H1 (cell line): ENCODE results near the gene CAMK2B. TPM values are rescaled to one million over a fixed set of nuclear protein-coding genes. Genes with fewer than 3 reads are reported as not detected.

ENCODE experiments used
- CTCF ChIA-PET: fragments of 300-600 bp; sonication (Branson Sonifier 250); formaldehyde crosslinking; loops from one replicate; lab custom pipeline; 2021; ENCODE audit not compliant: partially characterized antibody; lab: Charles Lee
- POLR2A ChIA-PET: fragments of 300-600 bp; sonication (Branson Sonifier 250); formaldehyde crosslinking; loops from one replicate; lab custom pipeline; 2021; ENCODE audit warnings: inconsistent platforms; ENCODE audit not compliant: partially characterized antibody; lab: Charles Lee
- DNase-seq, 2 experiments: peaks; one replicate each; pipeline versions ENCODE4 v3.0.0 to v3.0.0-alpha.2; 2010 to 2022; ENCODE audit warnings: low spot score in 2 of 2, low read depth in 1 of 2, mixed read lengths in 1 of 2
- FAIRE-seq: peaks from 2 replicates; lab custom pipeline; 2011; peaks lifted over from hg19 to GRCh38; lab: Jason Lieb, UNC
- H2AFZ ChIP-seq: 2 replicates; pipeline ENCODE4 v1.8.1; 2012; ENCODE audit warnings: low read length, inconsistent platforms
- H2AK5ac ChIP-seq: 2 replicates; pipeline ENCODE4 v1.6.1; 2013; ENCODE audit warnings: low read depth, low read length
- H2BK120ac ChIP-seq: replicated peaks from 2 replicates; pipeline ENCODE3; 2013; ENCODE audit warnings: low read depth, low read length, inconsistent platforms
- H2BK12ac ChIP-seq: 2 replicates; pipeline ENCODE4 v1.6.1; 2013; ENCODE audit warnings: low read depth, low read length
- H2BK15ac ChIP-seq: 2 replicates; pipeline ENCODE4 v1.6.1; 2013; ENCODE audit warnings: low read length
- H2BK20ac ChIP-seq: 2 replicates; pipeline ENCODE4 v1.6.1; 2013; ENCODE audit warnings: low read length
- H2BK5ac ChIP-seq: 2 replicates; pipeline ENCODE4 v1.6.1; 2013; ENCODE audit warnings: low read depth, low read length
- H3K14ac ChIP-seq: 2 replicates; pipeline ENCODE4 v1.6.1; 2013; ENCODE audit warnings: inconsistent platforms; ENCODE audit not compliant: insufficient read length
- H3K18ac ChIP-seq: 2 replicates; pipeline ENCODE4 v1.6.1; 2013; ENCODE audit warnings: low read length; ENCODE audit errors: extremely low read depth
- H3K23ac ChIP-seq: 2 replicates; pipeline ENCODE4 v1.6.1; 2013; ENCODE audit warnings: inconsistent platforms; ENCODE audit not compliant: insufficient read length
- H3K23me2 ChIP-seq: 2 replicates; pipeline ENCODE4 v1.6.1; 2013; ENCODE audit warnings: low read depth, low read length
- H3K27ac ChIP-seq: 2 replicates; pipeline ENCODE4 v1.6.1; 2011; ENCODE audit warnings: low read depth, low read length, inconsistent platforms
- H3K27me3 ChIP-seq, 4 experiments: replicated peaks in 1 of 4; 1 replicate in 1 of 4; 2 replicates in 3 of 4; pipeline versions ENCODE4 v1.6.1 to v1.8.1; 2011 to 2013; ENCODE audit warnings: low read length in 3 of 4, mild to moderate bottlenecking in 3 of 4, inconsistent platforms in 2 of 4, mixed read lengths in 2 of 4, moderate library complexity in 1 of 4; ENCODE audit not compliant: control insufficient read depth in 3 of 4, insufficient read depth in 3 of 4; ENCODE audit errors: extremely low read depth in 1 of 4
- H3K36me3 ChIP-seq, 4 experiments: 2 replicates each; pipeline versions ENCODE4 v1.6.1 to v1.8.1; 2011 to 2013; ENCODE audit warnings: mild to moderate bottlenecking in 4 of 4, low read length in 3 of 4, moderate library complexity in 2 of 4, control low read depth in 1 of 4, inconsistent platforms in 1 of 4; ENCODE audit not compliant: insufficient read depth in 4 of 4, control insufficient read depth in 2 of 4
- H3K4ac ChIP-seq: replicated peaks from 2 replicates; pipeline ENCODE3; 2013; ENCODE audit warnings: low read length, low read depth, mixed read lengths, inconsistent platforms; ENCODE audit not compliant: insufficient read length
- H3K4me1 ChIP-seq, 4 experiments: replicated peaks in 1 of 4; 1 replicate in 1 of 4; 2 replicates in 3 of 4; pipeline versions ENCODE4 v1.6.1 to v1.8.1; 2011 to 2013; ENCODE audit warnings: low read length in 3 of 4, inconsistent platforms in 2 of 4, mixed read lengths in 1 of 4; ENCODE audit not compliant: insufficient read depth in 4 of 4, control insufficient read depth in 3 of 4
- H3K4me2 ChIP-seq, 2 experiments: 2 replicates each; pipeline versions ENCODE4 v1.6.1 to v1.8.1; 2011 to 2013; ENCODE audit warnings: low read depth in 2 of 2, low read length in 2 of 2, control low read depth in 1 of 2, inconsistent platforms in 1 of 2, mild to moderate bottlenecking in 1 of 2; ENCODE audit not compliant: insufficient read depth in 1 of 2
- H3K4me3 ChIP-seq, 4 experiments: fragments of 200-600, 300-600 bp in 1 of 4; sonication (generic), shearing (Covaris generic), sonication (Bioruptor Twin) in 1 of 4; 2 replicates each; pipeline versions ENCODE4 v1.5.1 to v1.8.1; 2011 to 2016; ENCODE audit warnings: low read length in 4 of 4, low read depth in 3 of 4, control low read depth in 2 of 4, inconsistent platforms in 2 of 4, mild to moderate bottlenecking in 2 of 4, mixed read lengths in 1 of 4, moderate library complexity in 1 of 4; ENCODE audit not compliant: insufficient read depth in 2 of 4; ENCODE audit errors: extremely low read depth in 1 of 4
- H3K56ac ChIP-seq: replicated peaks from 2 replicates; pipeline ENCODE3; 2013; ENCODE audit warnings: low read depth, mild to moderate bottlenecking, mixed read lengths, low read length, inconsistent platforms; ENCODE audit not compliant: insufficient read length
- H3K79me1 ChIP-seq: 2 replicates; pipeline ENCODE4 v1.6.1; 2013; ENCODE audit warnings: low read depth, low read length, control low read depth
- H3K79me2 ChIP-seq, 2 experiments: 2 replicates each; pipeline versions ENCODE4 v1.6.1 to v1.8.1; 2012 to 2013; ENCODE audit warnings: low read length in 2 of 2, mild to moderate bottlenecking in 2 of 2, inconsistent platforms in 1 of 2; ENCODE audit not compliant: insufficient read depth in 2 of 2, control insufficient read depth in 1 of 2
- H3K9ac ChIP-seq, 4 experiments: replicated peaks in 1 of 4; 1 replicate in 1 of 4; 2 replicates in 3 of 4; pipeline versions ENCODE4 v1.6.1 to v1.8.1; 2011 to 2013; ENCODE audit warnings: low read depth in 3 of 4, low read length in 3 of 4, control low read depth in 2 of 4, mild to moderate bottlenecking in 2 of 4, moderate library complexity in 2 of 4, inconsistent platforms in 1 of 4; ENCODE audit errors: extremely low read depth in 1 of 4
- H3K9me3 ChIP-seq, 2 experiments: 2 replicates each; pipeline versions ENCODE4 v1.6.1 to v1.8.1; 2012 to 2013; ENCODE audit warnings: mild to moderate bottlenecking in 2 of 2, moderate library complexity in 2 of 2, control low read depth in 1 of 2, inconsistent platforms in 1 of 2, low read depth in 1 of 2, low read length in 1 of 2, mixed read lengths in 1 of 2; ENCODE audit not compliant: insufficient read depth in 2 of 2
- H4K20me1 ChIP-seq, 2 experiments: replicated peaks in 1 of 2; 2 replicates each; pipeline versions ENCODE3 to v1.8.1; 2011 to 2013; ENCODE audit warnings: inconsistent platforms in 2 of 2, low read length in 2 of 2, mild to moderate bottlenecking in 1 of 2; ENCODE audit not compliant: insufficient read depth in 2 of 2, control insufficient read depth in 1 of 2
- H4K5ac ChIP-seq: 2 replicates; pipeline ENCODE4 v1.6.1; 2013; ENCODE audit warnings: low read length, low read depth, mixed read lengths, inconsistent platforms; ENCODE audit not compliant: insufficient read length
- H4K8ac ChIP-seq: 2 replicates; pipeline ENCODE4 v1.8.0; 2013; ENCODE audit warnings: mild to moderate bottlenecking, moderate library complexity, low read length, inconsistent platforms; ENCODE audit not compliant: insufficient read depth; ENCODE audit errors: extremely low read depth
- H4K91ac ChIP-seq: replicated peaks from 2 replicates; pipeline ENCODE3; 2013; ENCODE audit warnings: low read length, mixed read lengths, inconsistent platforms; ENCODE audit not compliant: insufficient read length
- BCL11A ChIP-seq, 2 experiments: IDR thresholded peaks; one replicate each; pipeline ENCODE4 v1.6.1; 2011; ENCODE audit warnings: low read depth in 2 of 2, low read length in 2 of 2, mild to moderate bottlenecking in 2 of 2
- CHD1 ChIP-seq: IDR thresholded peaks from 2 replicates; pipeline ENCODE4 v1.6.1; 2012; ENCODE audit warnings: low read depth, low read length, improper control_type of control experiment
- CREB1 ChIP-seq: IDR thresholded peaks from 2 replicates; pipeline ENCODE4 v1.6.1; 2012; ENCODE audit warnings: inconsistent platforms
- HDAC2 ChIP-seq, 2 experiments: fragments of 300-600 bp in 1 of 2; sonication (generic) in 1 of 2; IDR thresholded peaks; 2 replicates each; pipeline ENCODE4 v1.6.1; 2011 to 2012; ENCODE audit warnings: low read depth in 2 of 2, low read length in 2 of 2, mild to moderate bottlenecking in 2 of 2, moderate library complexity in 2 of 2, borderline replicate concordance in 1 of 2, inconsistent platforms in 1 of 2
- NRF1 ChIP-seq: IDR thresholded peaks from 2 replicates; pipeline ENCODE4 v1.6.1; 2011; ENCODE audit warnings: mild to moderate bottlenecking, low read depth, low read length, improper control_type of control experiment
- POU5F1 ChIP-seq: IDR thresholded peaks from 2 replicates; pipeline ENCODE4 v1.6.1; 2011; ENCODE audit warnings: low read depth, mild to moderate bottlenecking, low read length, moderate library complexity
- RAD21 ChIP-seq, 2 experiments: IDR thresholded peaks in 1 of 2; conservative IDR thresholded peaks in 1 of 2; 2 replicates each; pipeline ENCODE4 v1.6.1; 2011; ENCODE audit warnings: low read depth in 2 of 2, low read length in 2 of 2, improper control_type of control experiment in 1 of 2, inconsistent platforms in 1 of 2, mild to moderate bottlenecking in 1 of 2, moderate library complexity in 1 of 2
- RBBP5 ChIP-seq: IDR thresholded peaks from 2 replicates; pipeline ENCODE4 v1.7.1; 2012; ENCODE audit warnings: low read depth, mild to moderate bottlenecking, inconsistent platforms, low read length, moderate library complexity, borderline replicate concordance
- SIN3A ChIP-seq, 2 experiments: IDR thresholded peaks in 1 of 2; conservative IDR thresholded peaks in 1 of 2; 2 replicates each; pipeline ENCODE4 v1.6.1; 2011 to 2012; ENCODE audit warnings: low read length in 2 of 2, improper control_type of control experiment in 1 of 2, low read depth in 1 of 2, mild to moderate bottlenecking in 1 of 2
- SIRT6 ChIP-seq: IDR thresholded peaks from one replicate; pipeline ENCODE4 v1.7.1; 2012; ENCODE audit warnings: low read length, inconsistent platforms
- SRF ChIP-seq: IDR thresholded peaks from 2 replicates; pipeline ENCODE4 v1.6.1; 2011; ENCODE audit warnings: mild to moderate bottlenecking, low read depth, low read length, moderate library complexity
- TAF1 ChIP-seq: IDR thresholded peaks from 2 replicates; pipeline ENCODE4 v1.6.1; 2011; ENCODE audit warnings: mild to moderate bottlenecking, low read depth, low read length
- USF2 ChIP-seq: IDR thresholded peaks from 2 replicates; pipeline ENCODE4 v1.6.1; 2011; ENCODE audit warnings: low read length, improper control_type of control experiment
- WGBS, 2 experiments: shearing (Covaris generic) in 1 of 2; methylation state at CpG; one replicate each; pipeline versions ENCODE4 v1.1.6 to v1.1.7; 2013 to 2015; ENCODE audit warnings: low lambda C conversion rate in 2 of 2, mixed read lengths in 2 of 2, inconsistent platforms in 1 of 2, low coverage in 1 of 2, missing lambda C conversion rate in 1 of 2; ENCODE audit not compliant: insufficient replicate concordance in 2 of 2, insufficient coverage in 1 of 2, insufficient read length in 1 of 2; ENCODE audit errors: extremely low coverage in 1 of 2, missing lambda C conversion rate in 1 of 2; 5-methylcytosine and 5-hydroxymethylcytosine counted together
- polyA plus RNA-seq, 7 experiments: library from polyadenylated mRNA; depleted of rRNA in 3 of 7; stranded (reverse) in 5 of 7; unstranded in 2 of 7; fragments of >200 nt in 5 of 7; fragments of 200-250 nt in 2 of 7; gene quantifications; 1 replicate in 5 of 7; 2 replicates in 1 of 7; 4 replicates in 1 of 7; pipeline versions ENCODE4 v1.2.1 to v1.2.3, GENCODE V29; 2011 to 2013; ENCODE audit warnings: missing spikeins in 2 of 7, mixed read lengths in 2 of 7
- total RNA-seq: library from RNA; stranded (reverse); fragmentation: NEBNext Ultra II Directional; extraction: Animal tissue kit (Norgen Biotek cat#: 25700); gene quantifications from 2 replicates; pipeline ENCODE4 v1.2.1, GENCODE V29; 2021

The CAMK2B gene
- total and polyA plus RNA-seq, 2 of the 8 experiments (the other 6 are each of a cell fraction or from before 2014, with no cell fraction given) = 0.05 to 0.15 TPM

- no peaks in the 10 kb centered on the region for H3K27me3 ChIP-seq
- no peak overlapping the region for H2AK5ac ChIP-seq
- H3K4ac ChIP-seq = no peak overlapping the region
- FAIRE-seq (no peak), DNase-seq (no peak)
- no peak overlapping the region for H4K5ac ChIP-seq
- H3K23ac ChIP-seq = no peak overlapping the region
- no peak overlapping the region for H2BK12ac ChIP-seq
- no peaks in the 10 kb centered on the region for H3K9me3 ChIP-seq
- no peaks in the 10 kb centered on the region for H3K79me1 ChIP-seq
- H3K4me2 ChIP-seq = no peak overlapping the region
- WGBS, 2 experiments = 95% methylated on average over 5 of the region's 5 CpGs; no CpG with 5 or more reads in 1 of the 2 experiments
- peaks cover 3 to 10% of the 10 kb centered on the region in 2 experiments for H4K20me1 ChIP-seq
- H4K91ac ChIP-seq = no peak overlapping the region
- no peak overlapping the region for H2BK5ac ChIP-seq
- no peaks in the 10 kb centered on the region for H3K23me2 ChIP-seq
- H3K9ac ChIP-seq = no peak overlapping the region
- peaks cover 0 to 11% (median 5%) of the 10 kb centered on the region in 4 experiments; a peak in 5 of 7 replicates for H3K4me1 ChIP-seq
- no peak overlapping the region for H3K4me3 ChIP-seq
- ChIA-PET POLR2A (no interaction called here), CTCF (interaction anchor here (0.9 to 5.2 kb wide), 5 partner anchors 9 to 79 kb away, joined by 3 to 16 read pairs (median 4); partner anchors contain the start of gene YKT6)
- no peak overlapping the region for H2BK120ac ChIP-seq
- peaks cover 22 to 61% (median 45%) of the 10 kb centered on the region in 4 experiments for H3K36me3 ChIP-seq
- H4K8ac ChIP-seq = no peak overlapping the region
- no peaks in the 10 kb centered on the region for H3K79me2 ChIP-seq
- H3K18ac ChIP-seq = no peak overlapping the region
- H3K14ac ChIP-seq = no peak overlapping the region
- no peak overlapping the region for H3K56ac ChIP-seq
- H2BK15ac ChIP-seq = no peak overlapping the region
- no peak overlapping the region for H2AFZ ChIP-seq
- H3K27ac ChIP-seq = no peak overlapping the region
- no peak overlapping the region for H2BK20ac ChIP-seq
- no peak for TF ChIP-seq BCL11A (IDR thresholded peaks at IDR 0.05; ENCODE audit: low read depth in 2 of 2, low read length in 2 of 2)
- no peak for TF ChIP-seq RAD21 (IDR thresholded peaks at IDR 0.05 in 1 of 2, conservative IDR thresholded peaks at IDR 0.05 in 1 of 2; ENCODE audit: low read depth in 2 of 2, low read length in 2 of 2)
- no peak for TF ChIP-seq CHD1
- no peak for TF ChIP-seq HDAC2 (IDR thresholded peaks at IDR 0.05; ENCODE audit: borderline replicate concordance in 1 of 2, low read depth in 2 of 2, low read length in 2 of 2)
- TF ChIP-seq TAF1 = no peak
- TF ChIP-seq CREB1 = no peak
- no peak for TF ChIP-seq SIN3A (conservative IDR thresholded peaks at IDR 0.05 in 1 of 2, IDR thresholded peaks at IDR 0.05 in 1 of 2; ENCODE audit: low read depth in 1 of 2, low read length in 2 of 2)
- TF ChIP-seq SIRT6 = no peak
- no peak for TF ChIP-seq SRF
- TF ChIP-seq USF2 = no peak
- TF ChIP-seq POU5F1 = no peak
- no peak for TF ChIP-seq NRF1
- no peak for TF ChIP-seq RBBP5
Measured at GRCh38 chr7:44210107-44210506, 115.3 kb downstream of the CAMK2B start.
